Left kidney (tissue), 2 donors: ENCODE results near the gene HS3ST5. TPM values are rescaled to one million over a fixed set of nuclear protein-coding genes. Genes with fewer than 3 reads are reported as not detected.
"Not testable (repeated sequence)": the region's sequence is repeated elsewhere in the genome, so short reads cannot be mapped to it uniquely, and the experiment has no call there.

ENCODE experiments used
- DNase-seq: peaks from one replicate; pipeline ENCODE4 v3.0.0-alpha.2; 2013
- polyA plus RNA-seq: library from polyadenylated mRNA; unstranded; fragments of 120-200 nt; gene quantifications from one replicate; pipeline ENCODE4 v1.2.1, GENCODE V29; 2013; ENCODE audit not compliant: insufficient read length

Gene HS3ST5
- polyA plus RNA-seq, 1 donor = 1.4 TPM

GRCh38 chr6:114042267-114043016 is 300.4 kb downstream of the HS3ST5 start:
- no peak for DNase-seq

DNA sequence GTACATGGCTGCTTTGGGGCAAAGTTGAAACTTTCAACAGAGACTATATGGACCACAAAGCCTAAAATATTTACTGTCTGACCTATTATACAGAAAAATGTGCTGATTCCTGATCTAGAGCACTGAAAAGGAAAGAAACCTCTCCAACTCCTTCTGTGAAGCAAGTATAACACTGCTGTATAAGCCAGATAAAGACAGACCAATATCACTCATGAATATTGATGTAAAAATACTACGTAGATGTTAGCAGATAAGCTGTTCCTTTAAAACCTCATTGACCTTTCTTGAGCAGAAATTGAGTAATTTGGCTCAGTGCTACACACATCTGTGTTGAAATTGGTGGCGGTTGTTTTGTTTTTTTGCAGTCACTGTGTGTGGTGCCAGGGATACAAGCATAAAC is 302.0 kb downstream of the HS3ST5 start:
- no peak for DNase-seq

DNA sequence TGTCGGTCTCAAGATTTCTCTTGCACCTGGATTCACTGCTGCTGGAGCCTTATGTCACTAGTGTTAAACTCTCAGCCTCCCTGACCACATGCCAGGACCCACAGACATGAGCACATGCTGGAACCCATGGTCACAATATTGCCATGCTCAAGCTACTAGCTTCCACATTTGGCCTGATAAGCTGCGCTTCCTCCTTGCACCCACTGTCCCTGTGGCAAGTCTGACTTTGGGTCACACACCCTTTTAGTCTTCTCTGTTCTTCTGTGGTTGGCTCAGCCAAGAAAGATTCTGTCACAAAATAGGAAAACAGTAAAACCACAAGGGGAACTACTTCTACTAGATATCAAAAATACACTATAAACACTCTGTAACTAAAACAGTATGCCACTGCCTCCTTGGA is 303.0 kb downstream of the HS3ST5 start:
- DNase-seq = no peak

- DNase-seq = no peak
Measured at GRCh38 chr6:114033606-114034005, 309.2 kb downstream of the HS3ST5 start.

DNA sequence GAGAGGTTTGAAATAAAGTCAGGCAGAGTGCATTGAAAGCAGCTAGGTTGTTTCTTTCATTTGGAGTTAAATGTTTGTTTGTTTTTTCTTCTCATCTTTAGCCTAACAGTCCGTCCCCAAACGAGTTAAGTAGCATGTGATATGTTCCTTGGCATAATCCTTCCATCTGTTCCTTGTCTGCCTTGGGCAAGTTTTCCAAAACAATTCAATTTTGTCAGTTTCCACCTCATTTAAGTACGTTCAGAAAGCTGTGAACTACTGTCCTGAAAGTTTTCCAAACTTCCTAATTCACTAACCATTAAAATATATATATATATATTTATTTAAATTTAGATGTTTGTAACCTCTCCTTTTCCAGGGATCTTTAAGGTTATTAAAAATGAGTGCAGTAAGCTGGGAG is 310.1 kb downstream of the HS3ST5 start:
- DNase-seq = no peak

GRCh38 chr6:114030767-114031166 is 312.1 kb downstream of the HS3ST5 start:
- DNase-seq = no peak

GRCh38 chr6:114024746-114025145 is 318.1 kb downstream of the HS3ST5 start:
- DNase-seq = no peak

DNA sequence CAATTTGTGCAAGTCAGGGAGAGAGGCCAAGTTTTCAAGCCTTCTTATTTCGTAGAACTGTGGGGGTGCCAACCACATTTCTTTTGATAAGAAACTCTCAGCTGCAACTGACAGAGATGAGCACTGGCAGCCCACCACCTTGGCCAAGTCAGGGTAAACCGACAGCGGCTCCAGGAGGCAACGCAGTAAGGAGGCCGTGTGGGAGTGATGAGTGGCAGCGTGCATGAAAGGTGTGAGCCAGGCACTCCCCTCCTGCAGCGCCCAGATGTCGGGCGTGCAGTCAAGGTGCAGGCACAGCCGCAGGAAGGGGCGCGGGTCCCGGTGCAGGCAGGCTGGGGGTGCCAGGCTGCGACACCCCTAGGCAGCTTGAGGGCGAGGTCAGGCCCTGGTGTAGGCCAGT is 322.6 kb downstream of the HS3ST5 start:
- DNase-seq = no peak

- not testable (repeated sequence) for DNase-seq
Measured at GRCh38 chr6:114017146-114017545, 325.7 kb downstream of the HS3ST5 start.

DNA sequence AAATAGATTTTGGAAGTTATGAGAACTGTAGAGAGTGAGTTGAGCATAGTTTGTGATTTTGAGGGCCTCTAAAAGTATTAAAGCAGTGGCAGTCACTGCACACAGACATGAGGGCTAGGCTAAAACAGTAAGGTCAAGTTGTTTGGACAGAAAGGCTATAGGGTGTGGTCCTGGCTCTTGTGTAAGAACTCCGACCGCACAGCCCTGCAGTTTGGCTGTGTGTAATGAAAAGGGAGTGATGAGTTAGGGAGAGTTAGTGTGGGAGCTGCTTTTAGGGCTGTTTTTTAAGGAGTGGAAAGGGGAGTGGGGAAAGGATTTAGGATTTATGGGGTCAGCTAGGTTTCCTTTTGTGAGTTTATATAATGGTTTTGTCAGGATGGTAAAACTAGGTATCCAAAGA is 328.7 kb downstream of the HS3ST5 start:
- DNase-seq = not testable (repeated sequence)

DNA sequence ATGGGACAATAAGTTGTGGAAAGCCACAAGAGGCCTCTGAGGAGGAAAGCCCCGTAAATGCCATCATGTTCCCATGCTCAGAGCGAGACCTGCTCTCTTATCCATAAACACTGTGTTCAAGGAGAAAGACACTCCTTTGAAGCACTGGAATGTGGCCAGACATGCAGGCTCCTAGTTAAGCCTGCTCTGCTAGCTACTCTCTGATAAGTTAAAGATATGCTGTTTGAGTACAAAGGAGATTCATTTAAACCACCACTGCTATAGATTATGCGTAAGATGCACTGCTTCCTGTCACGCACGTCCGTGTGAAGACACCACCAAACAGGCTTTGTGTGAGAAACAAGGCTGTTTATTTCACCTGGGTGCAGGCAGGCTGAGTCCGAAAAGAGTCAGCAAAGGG is 331.3 kb downstream of the HS3ST5 start:
- not testable (repeated sequence) for DNase-seq

DNA sequence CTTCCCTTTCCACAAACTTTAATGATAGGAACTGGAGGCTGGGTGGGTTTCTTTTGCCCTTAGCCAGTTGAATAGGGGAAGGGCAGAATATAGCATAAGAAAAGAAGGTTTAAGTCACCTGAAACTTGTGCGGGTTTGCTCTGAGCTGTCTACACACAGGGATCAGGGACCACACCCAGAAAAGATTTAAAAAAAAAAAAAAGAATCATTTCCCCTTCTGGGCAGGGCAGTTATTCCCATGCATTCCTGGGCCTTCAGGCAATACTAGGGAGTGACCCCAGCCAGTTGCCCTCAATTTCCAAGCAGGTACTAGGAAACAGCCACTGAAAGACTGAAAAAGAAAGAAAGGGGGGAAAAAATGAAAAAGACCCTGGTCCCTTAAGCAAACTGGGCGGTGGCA is 332.3 kb downstream of the HS3ST5 start:
- no peak for DNase-seq

- no peak for DNase-seq
Measured at GRCh38 chr6:114009192-114009591, 333.6 kb downstream of the HS3ST5 start.

GRCh38 chr6:114008331-114008730 is 334.5 kb downstream of the HS3ST5 start:
- no peak for DNase-seq

DNA sequence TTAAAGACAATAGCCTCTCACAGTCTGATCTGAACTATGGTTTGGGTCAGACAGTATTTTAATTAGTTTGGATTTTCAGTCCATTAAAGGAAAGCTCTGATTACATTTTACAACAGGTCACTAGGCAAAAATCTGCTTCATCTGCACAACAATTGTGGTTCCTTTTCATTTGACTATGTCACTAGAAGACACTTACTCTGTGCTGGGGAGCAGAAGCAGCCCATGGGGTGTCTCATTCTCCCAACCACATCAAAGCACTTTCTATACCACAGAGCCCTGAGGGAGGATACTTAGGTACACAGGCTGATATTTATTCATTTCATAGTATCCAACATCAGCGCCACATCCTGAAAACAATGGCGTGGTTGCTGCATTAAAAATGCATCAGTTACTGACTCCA is 335.3 kb downstream of the HS3ST5 start:
- no peak for DNase-seq
